ENCODE measurements around the gene SYNGAP1.

The SYNGAP1 gene

GRCh38 chr6:33439956-33440648 is 20.2 kb downstream of the SYNGAP1 start:
- DNase-seq (ENCODE audit: low read depth): no peak

- no peak for DNase-seq (ENCODE audit: low read depth)
These were observed 20.9 kb downstream of the SYNGAP1 start for GRCh38 chr6:33440649-33441309.

- DNase-seq (ENCODE audit: low read depth): no peak
These were observed 21.6 kb downstream of the SYNGAP1 start for GRCh38 chr6:33441457-33441856.

DNA sequence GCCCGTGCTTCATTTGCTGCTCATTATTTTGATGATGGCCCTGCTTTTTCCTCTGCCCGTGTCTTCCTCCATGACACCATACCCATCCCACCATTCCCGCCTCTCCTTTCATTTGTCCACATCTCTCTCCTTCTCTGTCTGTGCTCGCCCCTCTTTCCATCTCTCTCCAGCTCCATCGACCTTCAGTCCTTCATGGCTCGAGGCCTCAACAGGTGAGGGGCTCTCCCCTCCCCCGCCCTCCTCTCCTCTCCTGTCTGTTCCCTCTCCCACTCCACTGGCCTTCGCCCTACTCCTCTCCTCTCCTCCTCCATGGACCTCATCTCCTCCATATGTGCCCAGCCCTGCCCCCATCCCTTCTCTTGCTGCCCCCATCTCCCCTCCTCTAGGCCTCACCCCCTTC is 22.4 kb downstream of the SYNGAP1 start:
- DNase-seq (ENCODE audit: low read depth): no peak

DNA sequence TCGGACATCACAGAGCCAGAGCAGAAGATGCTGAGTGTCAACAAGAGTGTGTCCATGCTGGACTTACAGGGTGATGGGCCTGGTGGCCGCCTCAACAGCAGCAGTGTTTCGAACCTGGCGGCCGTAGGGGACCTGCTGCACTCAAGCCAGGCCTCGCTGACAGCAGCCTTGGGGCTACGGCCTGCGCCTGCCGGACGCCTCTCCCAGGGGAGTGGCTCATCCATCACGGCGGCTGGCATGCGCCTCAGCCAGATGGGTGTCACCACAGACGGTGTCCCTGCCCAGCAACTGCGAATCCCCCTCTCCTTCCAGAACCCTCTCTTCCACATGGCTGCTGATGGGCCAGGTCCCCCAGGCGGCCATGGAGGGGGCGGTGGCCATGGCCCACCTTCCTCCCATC is 23.2 kb downstream of the SYNGAP1 start:
- DNase-seq (ENCODE audit: low read depth): no peak

- no peak for DNase-seq (ENCODE audit: low read depth)
These were observed 24.0 kb downstream of the SYNGAP1 start for GRCh38 chr6:33443619-33444504.

GRCh38 chr6:33445119-33445603 is 25.3 kb downstream of the SYNGAP1 start:
- no peak for DNase-seq (ENCODE audit: low read depth)

- DNase-seq (ENCODE audit: low read depth): no peak
These were observed 26.5 kb downstream of the SYNGAP1 start for GRCh38 chr6:33446356-33446755.

DNA sequence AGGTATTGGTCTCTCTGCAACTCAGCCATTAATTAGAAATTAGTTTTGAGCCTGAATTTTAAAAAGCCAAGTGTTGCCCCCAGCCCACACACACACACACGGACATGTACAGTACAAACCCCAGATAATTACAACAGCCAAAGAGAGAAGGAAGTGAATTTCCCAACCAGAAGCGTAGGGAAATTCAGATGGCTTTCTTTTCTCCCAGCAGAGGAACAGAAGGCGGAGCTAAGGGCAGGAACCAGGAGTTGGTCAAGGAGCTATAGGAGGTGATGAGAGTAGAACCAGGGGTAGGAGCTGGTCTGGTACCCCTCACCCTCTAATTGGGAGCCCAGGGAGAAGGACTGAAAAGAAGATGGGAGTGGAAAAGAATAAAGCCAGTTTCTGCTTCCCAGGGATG is 30.6 kb downstream of the SYNGAP1 start:
- no peak for DNase-seq (ENCODE audit: low read depth)

DNA sequence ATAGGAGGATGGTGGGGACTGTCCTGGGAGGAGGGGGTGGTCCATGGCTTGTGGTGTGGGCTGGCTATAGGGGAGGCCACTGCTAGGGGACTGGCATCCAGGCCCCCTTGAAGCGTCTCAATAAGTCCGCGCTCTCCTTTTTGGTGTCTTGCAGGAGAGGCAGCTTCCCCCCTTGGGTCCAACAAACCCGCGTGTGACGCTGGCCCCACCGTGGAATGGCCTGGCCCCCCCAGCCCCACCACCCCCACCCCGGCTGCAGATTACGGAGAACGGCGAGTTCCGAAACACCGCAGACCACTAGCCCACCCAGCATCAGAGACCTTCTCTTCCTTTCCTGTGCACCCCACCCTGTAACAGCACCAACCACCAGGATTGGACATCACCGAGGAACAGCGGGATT is 31.7 kb downstream of the SYNGAP1 start:
- DNase-seq (ENCODE audit: low read depth): no peak

DNA sequence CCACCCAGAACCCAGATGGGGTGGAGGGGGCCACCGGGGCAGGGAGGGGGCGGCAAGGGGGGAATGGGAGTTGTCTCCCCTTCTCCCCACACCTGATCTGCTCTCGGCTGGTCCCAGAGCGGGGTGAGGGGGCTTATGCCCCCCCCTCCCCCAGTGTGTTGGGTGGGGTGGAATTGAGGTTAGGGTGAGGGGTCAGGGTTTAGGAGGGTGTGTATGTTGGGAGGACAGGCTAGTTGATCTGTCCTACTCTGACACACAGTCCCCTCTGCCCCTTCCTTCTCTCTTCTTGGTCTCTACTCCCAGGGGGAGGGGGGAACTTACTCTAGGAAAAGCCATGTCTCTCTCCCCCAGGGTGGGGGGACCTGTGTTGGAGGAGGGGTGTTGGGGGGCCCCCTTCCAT is 32.6 kb downstream of the SYNGAP1 start:
- no peak for DNase-seq (ENCODE audit: low read depth)

GRCh38 chr6:33453393-33454008 is 33.6 kb downstream of the SYNGAP1 start:
- DNase-seq (ENCODE audit: low read depth): no peak

DNA sequence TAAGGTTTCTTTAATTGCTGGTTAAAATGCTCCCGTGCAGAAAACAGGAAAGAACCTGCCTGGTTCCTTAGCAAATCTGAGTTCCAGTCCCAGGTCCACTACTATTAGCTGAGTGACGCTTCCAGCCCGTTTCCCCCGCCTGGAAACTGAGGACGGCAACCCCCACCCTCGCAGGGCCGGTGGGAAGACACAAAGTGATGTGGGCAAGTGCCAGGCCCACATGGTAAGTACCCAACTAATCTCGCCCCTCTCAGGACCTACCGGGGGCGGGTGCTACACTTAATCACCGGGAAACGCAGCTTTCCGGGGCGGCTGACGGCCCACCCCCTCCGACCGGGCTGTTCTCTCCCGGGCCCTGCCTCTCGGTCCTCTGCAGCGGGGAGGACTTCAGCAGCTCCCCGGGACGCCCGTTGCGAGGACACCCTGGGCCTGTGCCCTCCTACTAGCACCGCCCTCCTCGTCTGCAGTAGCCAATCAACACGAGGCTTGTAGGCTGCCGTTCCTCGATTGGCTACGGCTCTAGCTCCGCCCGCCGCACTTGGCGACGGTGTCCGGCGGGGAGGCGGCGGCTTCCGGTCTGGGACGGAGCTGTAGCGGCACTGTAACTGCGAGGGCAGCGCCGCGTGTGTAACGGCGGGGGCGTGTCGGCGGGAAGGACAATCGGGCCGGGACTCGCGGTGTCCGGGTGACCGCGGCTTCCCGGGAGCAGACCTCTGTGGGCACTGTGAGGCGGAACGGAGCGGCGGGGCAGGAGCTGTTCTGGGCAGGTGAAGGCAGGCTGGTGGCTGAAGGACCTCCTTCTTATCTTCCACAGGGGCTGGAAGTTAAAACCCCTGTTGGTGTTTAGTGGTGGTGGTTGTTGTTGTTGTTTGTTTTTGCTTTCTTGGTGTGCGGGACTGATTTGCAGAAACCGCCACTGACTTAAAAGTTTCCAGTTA is 34.4 kb downstream of the SYNGAP1 start, which contains the start of gene ZBTB9:
Gene ZBTB9 (plus strand): TSS at position 568 of the 938 bp plus-strand sequence. CDS start 525 bp downstream, outside the sequence.
- DNase-seq (ENCODE audit: low read depth): peak; percentile 80

- DNase-seq (ENCODE audit: low read depth): no peak
These were observed 35.2 kb downstream of the SYNGAP1 start for GRCh38 chr6:33455051-33455450.

- no peak for DNase-seq (ENCODE audit: low read depth)
These were observed 36.3 kb downstream of the SYNGAP1 start for GRCh38 chr6:33456156-33456555.

- DNase-seq (ENCODE audit: low read depth): no peak
These were observed 38.8 kb downstream of the SYNGAP1 start for GRCh38 chr6:33458676-33459075.

DNA sequence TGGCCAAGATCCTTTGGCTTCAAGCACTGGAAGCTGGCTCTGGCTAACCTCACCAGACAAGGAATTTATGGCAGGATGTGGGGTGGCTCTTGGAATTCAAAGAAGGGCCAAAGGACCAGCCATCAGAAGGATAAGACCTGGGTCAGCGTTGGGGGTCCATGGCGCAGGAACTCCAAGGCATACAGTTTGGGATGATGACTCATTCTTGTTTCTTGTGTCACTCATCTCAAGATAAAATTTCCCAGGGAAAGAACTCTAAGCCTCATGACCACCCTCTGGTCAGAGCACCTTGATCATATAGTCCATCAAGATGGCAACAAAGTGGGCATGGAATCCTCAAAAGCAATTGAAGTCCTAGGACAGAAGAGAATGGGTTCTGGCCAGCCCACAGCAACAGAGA is 39.4 kb downstream of the SYNGAP1 start:
- DNase-seq (ENCODE audit: low read depth): no peak

GRCh38 chr6:33466075-33466735 is 46.3 kb downstream of the SYNGAP1 start:
- no peak for DNase-seq (ENCODE audit: low read depth)

DNA sequence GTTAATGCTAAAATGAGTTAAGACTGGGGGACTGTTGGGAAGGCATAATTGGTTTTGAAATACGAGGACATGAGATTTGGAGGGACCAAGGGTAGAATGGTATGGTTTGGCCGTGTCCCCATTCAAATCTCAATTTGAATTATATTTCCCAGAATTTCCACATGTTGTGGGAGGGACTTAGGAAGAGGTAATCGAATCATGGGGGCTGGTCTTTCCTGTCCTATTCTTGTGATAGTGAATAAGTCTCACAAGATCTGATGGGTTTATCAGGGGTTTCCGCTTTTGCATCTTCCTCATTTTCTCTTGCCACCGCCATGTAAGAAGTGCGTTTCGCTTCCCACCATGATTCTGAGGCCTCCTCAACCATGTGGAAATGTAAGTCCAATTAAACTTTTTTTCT is 47.2 kb downstream of the SYNGAP1 start:
- no peak for DNase-seq (ENCODE audit: low read depth)

DNA sequence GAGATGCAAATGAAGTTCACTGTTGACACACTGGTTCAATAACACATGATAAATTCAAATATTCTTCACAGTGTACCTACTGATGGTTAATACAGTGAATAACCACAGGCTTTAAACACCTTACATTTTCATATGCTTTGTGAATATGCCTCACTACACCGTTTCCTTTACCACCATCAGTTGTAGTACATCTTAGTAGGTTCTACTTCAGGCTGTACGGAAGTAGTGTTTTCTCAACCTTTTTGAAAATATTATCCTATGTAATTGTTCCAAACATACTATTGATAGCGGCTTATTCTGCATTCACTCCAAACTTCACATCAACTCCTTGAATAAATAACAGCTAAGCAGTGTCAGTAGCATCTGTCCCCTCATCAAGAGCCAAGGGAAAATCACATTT is 49.8 kb downstream of the SYNGAP1 start:
- DNase-seq (ENCODE audit: low read depth): no peak
